HG03097 (cell line): ENCODE results near the gene CENPX.

Experiments
- ATAC-seq: cut with Tn5 transposase; IDR thresholded peaks from one replicate; pipeline ENCODE4 v1.9.1; 2021; ENCODE audit not compliant: unreplicated experiment, low FRiP score

CENPX gene

DNA sequence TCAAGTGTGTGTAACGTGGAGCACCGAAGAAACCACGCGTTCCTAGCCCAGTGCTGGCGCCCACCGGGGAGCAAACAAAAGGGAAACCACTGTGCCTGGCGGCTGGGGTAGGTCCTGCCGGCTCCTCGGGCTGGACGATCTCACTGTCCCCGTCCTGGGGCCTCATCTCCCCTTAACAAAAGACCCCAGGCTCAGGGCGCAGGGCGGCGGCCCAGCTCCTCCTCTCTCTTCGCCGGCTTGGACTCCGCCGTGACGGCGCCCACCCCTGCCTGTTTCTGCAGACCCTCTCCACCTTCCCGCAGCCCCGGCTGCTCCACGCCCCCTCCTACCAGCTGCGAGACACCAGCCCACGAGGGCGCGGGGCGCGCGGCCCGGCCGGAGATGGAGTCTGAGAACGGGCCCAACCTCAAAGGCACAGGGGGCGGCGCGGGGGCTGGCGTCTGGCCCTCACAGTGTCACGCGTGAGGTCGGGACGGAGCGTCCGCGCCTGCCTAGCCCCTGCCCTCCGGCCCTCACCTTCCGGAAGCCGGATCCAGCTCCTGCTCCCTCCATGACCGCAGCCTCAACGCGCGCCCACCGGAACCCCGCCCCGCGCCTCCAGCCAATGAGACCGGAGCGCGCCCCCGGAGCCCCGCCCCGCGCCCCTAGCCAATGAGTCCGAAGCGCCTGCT is at the start of gene CENPX:
Gene CENPX, minus strand, starts transcription at position 569 of the 671 bp plus-strand sequence. Its CDS starts 17 bp downstream, at position 552.
- ATAC-seq: no peak

- ATAC-seq: no peak
These were observed 47.9 kb upstream of the CENPX start for GRCh38 chr17:82070611-82071010.

- ATAC-seq: peak; percentile 69
These were observed 43.1 kb upstream of the CENPX start, which contains the start of gene DUS1L for GRCh38 chr17:82065638-82066303. DUS1L (minus strand) TSS chr17:82065804; CDS start chr17:82065059, 745 bp downstream.

DNA sequence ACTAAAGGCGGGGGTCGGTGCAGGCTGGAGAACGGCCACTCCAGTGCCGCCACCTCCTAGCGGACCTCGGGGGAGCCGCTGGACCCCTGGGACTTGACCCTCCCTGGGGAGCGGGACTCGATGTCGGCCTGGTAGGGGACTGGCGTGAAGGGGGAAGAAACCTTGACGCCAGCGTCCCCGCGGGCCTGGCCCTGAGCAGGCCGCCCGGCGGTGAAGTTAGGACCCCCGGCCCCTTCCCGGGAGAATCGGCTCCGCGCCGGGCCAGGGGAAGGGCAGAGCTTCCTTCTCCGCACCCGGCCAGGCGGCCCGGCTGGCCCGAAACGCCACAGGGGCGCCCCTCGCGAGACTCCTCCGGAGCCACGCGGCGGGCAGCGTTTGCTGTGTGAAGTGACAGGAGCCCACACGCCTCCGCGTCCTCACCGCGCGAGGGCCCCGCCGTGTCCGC is 42.5 kb upstream of the CENPX start:
- ATAC-seq: peak; percentile 18

DNA sequence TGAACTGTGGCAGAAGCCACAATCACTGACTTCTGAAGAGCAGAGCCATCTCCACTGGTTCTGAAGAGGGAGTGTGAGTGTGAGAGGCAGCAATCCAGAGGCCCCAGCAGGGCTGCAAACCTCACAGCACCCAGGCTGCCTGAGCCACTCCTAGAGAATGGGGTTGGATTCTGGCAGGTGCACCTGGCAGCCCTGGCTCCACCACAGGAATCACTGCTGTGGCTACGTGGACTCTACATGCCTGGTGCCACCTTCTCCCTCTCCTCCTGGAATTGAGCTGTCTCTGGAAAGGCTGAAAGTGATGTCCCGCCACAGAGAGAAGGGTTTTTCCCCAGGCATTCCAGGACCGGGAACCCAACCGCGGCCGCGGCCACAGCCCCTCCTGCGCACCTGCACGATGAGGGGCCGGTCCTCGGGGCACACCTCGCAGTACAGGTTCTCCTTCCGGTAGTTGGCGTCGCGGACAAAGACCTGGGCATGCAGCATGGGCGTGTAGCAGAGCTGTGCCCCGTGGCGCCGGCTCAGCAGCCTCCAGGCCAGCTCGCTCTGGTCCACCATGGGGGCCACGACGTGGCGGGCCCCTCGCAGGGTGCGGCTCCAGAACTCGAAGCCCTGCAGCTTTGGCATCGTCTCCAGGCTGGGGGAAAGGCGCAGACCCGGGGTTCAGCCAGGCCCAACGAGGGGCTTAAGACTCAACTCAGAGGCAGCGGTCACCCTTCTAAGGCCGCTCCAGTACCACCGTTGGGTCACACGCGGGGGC is 41.9 kb upstream of the CENPX start:
- no peak for ATAC-seq

DNA sequence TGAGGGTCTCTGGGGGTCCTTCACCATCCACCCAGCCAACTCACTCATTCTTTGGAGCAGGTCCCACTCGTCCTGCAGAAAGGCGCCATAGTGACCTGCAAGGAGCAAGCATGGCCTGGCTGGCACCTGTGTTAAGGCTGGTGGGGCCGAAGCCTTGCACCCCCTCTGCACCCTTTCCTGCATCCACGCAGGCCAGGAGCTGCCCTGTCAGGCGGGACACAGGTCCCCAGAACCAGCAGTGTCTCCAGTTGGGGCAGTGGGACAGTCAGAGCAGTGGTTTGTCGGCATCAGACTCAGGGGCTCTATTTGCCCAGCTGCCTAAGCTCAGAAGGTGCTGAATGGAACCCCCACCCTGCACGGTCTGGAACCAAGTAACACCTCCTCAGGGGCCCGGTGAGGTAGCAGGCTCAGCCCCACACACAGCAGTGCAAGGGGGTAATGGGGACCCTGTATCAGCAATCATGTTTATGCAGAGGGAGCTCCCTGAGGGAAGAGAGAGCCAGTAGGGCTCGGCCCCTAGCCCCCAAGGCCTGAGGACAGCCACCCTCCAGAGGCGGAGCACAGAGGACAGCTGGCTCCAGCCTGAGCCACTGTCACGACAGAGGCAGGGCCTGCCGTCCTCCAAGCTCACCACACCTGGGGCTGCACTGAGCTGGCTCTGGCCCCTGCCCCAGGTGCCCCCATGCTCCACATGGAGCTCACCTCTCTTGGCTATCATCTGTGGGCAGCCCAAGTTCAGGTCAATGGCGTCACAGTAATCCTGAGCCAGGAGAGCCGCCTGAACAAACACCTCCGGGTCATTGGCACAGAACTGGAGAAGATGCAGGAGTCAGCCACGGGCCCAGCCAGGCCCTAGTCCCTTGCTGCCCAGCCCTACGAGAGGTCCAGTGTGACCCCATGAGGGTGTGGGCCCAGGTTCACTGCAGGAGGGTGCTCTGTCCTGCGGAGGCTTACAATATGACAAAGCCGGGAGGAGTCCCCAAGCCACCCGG is 41.0 kb upstream of the CENPX start:
- ATAC-seq: no peak

- no peak for ATAC-seq
These were observed 40.3 kb upstream of the CENPX start for GRCh38 chr17:82062984-82063368.

- no peak for ATAC-seq
These were observed 39.7 kb upstream of the CENPX start for GRCh38 chr17:82062076-82062983.

- ATAC-seq: no peak
These were observed 38.6 kb upstream of the CENPX start for GRCh38 chr17:82061047-82061925.

- no peak for ATAC-seq
These were observed 37.9 kb upstream of the CENPX start for GRCh38 chr17:82060614-82061013.

- ATAC-seq: no peak
These were observed 37.3 kb upstream of the CENPX start for GRCh38 chr17:82060001-82060380.

DNA sequence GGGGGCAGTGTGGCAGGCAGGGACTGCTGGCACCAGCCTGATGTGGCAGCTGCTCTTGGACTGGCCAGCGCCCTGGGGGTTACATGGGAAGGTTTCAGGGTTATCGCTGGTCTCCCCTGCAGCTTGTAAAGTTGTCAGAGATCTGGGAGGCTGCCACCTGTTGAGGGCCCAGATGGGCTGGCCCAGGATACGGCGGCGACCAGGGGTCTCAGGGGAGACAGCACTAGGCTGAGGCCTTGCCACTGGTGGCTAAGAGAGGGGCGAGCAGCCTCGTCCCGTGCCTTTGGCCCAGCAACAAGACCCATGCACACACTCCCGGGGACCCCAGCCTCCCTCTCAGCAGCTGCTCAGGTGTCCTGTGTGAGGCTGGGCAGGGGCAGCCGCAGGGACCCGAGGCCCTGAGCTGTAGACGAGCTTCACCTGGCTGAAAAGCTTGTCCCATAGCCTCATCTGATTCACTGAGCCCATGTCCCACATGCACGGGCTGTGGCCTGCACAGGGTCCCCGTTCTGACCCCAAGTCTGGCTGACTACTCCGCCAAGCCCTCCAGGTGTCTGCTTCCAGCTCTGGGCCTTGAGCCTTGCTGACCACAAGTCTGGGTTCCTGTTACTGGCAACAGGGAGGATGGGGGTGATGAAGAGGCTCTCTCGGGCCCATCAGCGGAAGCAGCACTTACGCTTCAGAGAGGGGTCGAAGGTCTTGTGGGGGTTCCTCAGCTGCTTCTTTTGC is 36.8 kb upstream of the CENPX start:
- no peak for ATAC-seq

- no peak for ATAC-seq
These were observed 36.2 kb upstream of the CENPX start for GRCh38 chr17:82058855-82059249.

GRCh38 chr17:82058230-82058854 is 35.7 kb upstream of the CENPX start:
- ATAC-seq: no peak

DNA sequence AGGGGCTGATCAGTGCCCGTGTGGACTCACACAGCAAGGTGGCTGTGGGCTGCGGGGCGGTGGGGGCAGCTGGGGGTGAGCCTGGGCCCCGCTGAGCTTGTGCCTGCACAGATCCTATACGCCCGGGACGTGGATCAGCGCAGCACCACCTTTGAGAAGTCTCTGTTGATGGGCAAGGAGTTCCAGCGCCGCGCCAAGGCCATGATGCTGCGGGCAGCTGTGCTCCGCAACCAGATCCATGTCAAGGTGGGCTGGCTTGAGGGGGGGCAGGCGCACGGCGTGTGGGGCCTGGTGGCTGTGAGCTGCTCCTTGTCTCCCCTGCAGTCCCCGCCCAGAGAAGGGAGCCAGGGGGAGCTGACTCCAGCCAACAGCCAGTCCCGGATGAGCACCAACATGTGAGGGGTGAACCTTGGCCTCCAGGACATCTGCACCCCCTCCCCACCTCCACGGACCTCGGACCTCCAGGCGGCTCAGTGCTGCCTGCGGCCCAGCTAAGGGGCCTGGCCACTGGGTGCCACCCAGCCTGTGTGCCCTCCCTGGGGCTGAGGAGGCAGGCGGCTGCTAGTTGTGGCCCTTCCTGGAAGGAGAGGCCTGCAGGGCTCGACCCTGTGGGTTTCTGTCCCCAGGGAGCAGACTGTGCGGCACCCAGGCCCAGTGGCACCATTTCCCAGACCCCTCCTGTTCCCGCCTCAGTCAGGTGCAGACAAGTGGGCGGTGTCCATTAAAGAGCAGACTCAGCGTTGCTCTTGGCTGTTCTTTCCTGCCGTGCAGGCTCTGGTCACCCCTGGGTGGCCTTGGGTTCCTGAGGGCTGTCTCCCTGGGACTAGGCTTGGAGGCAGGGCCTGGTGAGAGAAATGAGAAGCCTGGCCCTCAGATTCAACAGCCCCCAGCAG is 34.3 kb upstream of the CENPX start:
- no peak for ATAC-seq
